ENCODE measurements around the gene ELMO1.

The ELMO1 gene

DNA sequence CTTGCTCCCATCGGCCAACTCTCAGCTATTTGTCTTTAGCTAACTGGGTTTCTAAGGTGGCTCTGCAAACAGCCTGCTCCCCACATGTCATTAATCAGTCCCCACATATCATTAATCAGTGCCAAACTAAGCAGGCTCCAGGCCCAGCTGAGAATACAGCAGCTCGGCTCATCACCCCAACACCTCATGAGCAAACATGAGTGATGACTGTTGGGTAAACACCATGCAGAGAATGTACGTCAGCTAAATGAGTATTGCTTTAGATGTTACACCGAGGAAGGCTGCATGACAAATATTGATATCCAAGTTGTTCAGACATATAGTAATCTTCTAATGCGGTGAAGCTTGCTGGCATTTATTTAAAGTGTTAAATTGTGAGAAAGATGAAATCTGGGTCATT, 536.9 kb downstream of the ELMO1 start:
- DNase-seq (ENCODE audit: low read depth, low spot score), result no peak
- no peak overlapping the region for H3K4me3 ChIP-seq (ENCODE audit: low read length)

GRCh38 chr7:36910859-36911258, 537.8 kb downstream of the ELMO1 start:
- no peak overlapping the region for H3K4me3 ChIP-seq (ENCODE audit: low read length)
- DNase-seq (ENCODE audit: low read depth, low spot score), result no peak

DNA sequence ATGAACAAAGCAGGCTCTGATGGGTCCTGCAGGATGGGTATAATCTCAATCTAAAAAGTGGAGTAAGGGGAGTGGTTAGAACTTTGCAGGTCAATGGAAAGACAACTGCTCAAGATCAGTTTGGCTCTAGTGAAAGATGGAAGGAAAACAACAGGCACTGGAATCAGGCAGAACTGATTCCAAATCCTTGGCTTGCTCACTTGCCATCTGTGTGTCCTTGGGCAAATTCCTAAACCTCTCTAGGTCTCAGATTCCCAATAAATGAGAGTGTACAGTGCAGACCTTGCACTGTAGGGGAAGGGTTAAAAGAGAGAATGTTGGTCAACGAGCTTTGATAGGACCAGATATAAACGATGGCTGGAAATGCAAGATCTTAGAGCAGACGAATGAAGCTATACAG, 538.3 kb downstream of the ELMO1 start:
- no peak overlapping the region for H3K4me3 ChIP-seq (ENCODE audit: low read length)

DNA sequence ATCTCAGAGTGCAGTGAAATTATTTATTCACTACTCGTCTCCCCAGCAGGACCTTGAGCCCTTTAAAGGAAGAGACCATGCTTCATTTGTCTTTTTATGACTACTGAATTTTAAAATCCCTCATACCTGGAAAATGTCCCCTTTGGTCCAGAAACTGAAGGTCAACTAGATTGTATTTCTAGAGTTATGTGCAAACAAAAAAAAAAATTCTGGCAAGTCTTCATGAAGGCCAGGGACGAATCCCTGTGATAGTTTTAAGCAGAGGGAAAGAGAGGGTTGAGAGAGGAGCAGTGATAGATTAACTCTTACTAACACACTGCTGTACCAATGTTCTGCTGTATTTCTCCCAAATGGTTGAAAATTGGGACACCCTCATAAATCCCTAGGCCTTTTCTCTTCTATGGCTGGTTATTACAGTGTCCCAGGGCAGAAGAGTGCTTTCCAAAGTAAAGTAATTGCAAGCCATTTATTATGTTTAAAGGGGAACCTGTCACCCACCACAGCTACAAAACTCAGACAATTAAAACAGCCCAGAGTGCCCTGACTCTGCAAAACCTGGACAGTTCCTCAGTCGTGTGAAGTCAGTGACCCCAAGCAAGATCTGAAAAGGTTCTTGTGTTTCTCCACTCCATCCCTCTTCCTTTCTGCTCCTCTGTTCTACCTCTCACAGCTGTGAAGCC, 541.6 kb downstream of the ELMO1 start:
- no peak overlapping the region for H3K4me3 ChIP-seq (ENCODE audit: low read length)

More for the DNA sequence above, 538.3 kb downstream of the ELMO1 start:
- no peak for DNase-seq (ENCODE audit: low read depth, low spot score)

DNA sequence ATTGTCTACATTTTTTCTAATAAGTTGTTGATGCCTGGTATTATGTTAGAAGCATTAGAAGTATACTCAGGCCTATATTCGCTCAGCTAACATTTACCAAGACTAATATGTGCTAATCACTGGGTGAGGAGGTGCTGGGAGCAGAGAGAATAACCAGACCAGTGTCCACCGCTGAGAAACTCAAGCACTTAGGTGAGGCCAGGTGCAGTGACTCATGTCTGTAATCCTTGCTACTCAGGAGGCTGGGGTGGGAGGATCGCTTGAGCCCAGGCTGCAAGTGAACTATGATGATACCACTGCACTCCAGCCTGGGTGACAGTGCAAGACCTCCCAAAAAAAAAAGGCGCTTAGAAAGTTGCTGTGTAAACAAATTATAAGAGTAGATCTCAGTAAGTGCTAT, 542.2 kb downstream of the ELMO1 start:
- no peak overlapping the region for H3K4me3 ChIP-seq (ENCODE audit: low read length)
- no peak for DNase-seq (ENCODE audit: low read depth, low spot score)

More for the DNA sequence above, 541.6 kb downstream of the ELMO1 start:
- no peak for DNase-seq (ENCODE audit: low read depth, low spot score)

DNA sequence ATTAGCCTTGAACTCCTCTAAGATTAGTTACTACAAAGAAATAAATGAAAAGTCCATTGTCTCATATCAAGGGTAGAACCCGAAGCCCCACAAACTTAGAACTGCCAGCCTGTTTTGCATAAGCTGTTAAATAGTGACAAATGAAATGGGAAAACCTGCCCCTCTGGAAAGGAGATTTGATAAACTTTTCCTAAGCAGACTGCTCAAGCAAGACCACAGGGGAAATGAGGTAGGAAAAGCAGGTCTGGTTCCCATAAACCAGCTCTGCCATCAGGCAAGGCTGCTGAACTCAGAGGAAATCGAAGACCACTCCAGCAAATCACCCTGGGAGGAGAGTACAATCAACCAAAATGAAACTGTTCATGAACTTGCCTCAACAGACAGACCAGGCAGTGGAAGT, 542.8 kb downstream of the ELMO1 start:
- H3K4me3 ChIP-seq (ENCODE audit: low read length), result no peak overlapping the region
- DNase-seq (ENCODE audit: low read depth, low spot score), result no peak

GRCh38 chr7:36904802-36905201, 543.9 kb downstream of the ELMO1 start:
- no peak overlapping the region for H3K4me3 ChIP-seq (ENCODE audit: low read length)
- DNase-seq (ENCODE audit: low read depth, low spot score), result no peak

- DNase-seq (ENCODE audit: low read depth, low spot score), result no peak
- no peak overlapping the region for H3K4me3 ChIP-seq (ENCODE audit: low read length)
Observed at GRCh38 chr7:36904101-36904500, 544.6 kb downstream of the ELMO1 start.

DNA sequence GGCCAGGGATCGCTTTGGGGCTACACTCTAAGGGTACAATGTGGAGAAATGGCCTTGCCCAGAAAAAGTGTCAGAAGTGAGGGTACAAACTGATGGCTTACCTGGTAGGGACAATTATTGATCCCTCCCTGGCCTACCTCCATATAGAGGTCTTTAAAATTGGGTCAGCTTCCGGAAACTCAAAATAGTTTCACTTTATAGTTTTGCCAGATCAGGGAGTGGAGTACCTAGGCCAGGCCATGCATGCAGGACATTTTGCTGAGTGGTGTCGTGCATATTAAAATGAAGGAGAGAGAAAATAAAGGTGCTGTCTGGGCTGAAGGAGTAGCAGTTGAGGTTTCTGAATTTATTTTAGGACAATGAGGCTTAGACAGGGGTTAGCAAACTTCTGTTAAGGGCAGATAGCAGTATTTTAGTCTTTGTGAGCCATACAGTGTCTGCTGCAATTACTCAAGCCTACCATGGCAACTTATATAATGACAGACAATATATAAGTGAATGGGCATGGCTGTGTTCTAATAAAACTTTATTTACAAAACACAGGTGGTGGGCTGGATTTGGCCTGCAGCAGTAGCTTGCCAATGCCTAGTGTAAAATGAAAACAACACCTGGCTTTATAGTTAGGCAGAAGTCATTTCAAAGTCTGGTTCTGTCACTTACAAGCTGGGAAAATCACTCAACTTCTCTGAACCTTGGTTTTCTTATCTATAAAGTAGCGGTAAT, 547.5 kb downstream of the ELMO1 start:
- H3K4me3 ChIP-seq (ENCODE audit: low read length), result no peak overlapping the region
- DNase-seq (ENCODE audit: low read depth, low spot score), result no peak

GRCh38 chr7:36898186-36898585, 550.5 kb downstream of the ELMO1 start:
- no peak for DNase-seq (ENCODE audit: low read depth, low spot score)
- H3K4me3 ChIP-seq (ENCODE audit: low read length), result no peak overlapping the region

- DNase-seq (ENCODE audit: low read depth, low spot score), result no peak
- H3K4me3 ChIP-seq (ENCODE audit: low read length), result no peak overlapping the region
Observed at GRCh38 chr7:36896956-36897590, 551.6 kb downstream of the ELMO1 start.

- H3K4me3 ChIP-seq (ENCODE audit: low read length), result no peak overlapping the region
- no peak for DNase-seq (ENCODE audit: low read depth, low spot score)
Observed at GRCh38 chr7:36896418-36896817, 552.2 kb downstream of the ELMO1 start.

DNA sequence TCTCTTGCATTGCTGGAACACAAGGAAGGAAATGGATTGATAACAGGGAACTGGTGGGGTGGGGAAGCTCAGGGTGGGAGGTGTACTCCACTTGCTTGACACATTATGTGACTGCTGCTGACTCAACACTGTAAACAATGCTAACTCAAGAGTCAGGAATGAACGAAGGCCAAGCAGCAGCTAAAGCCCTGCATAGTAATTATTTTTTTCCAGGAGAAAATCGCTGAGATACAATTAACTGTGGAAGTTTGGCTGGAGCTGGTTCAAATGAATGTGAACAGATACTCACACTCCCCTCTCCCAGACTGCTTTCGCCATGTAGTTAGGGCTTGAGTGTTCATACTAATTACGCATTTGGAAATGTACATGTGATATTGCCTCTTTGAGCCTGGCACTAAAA, 553.5 kb downstream of the ELMO1 start:
- no peak overlapping the region for H3K4me3 ChIP-seq (ENCODE audit: low read length)
- no peak for DNase-seq (ENCODE audit: low read depth, low spot score)

DNA sequence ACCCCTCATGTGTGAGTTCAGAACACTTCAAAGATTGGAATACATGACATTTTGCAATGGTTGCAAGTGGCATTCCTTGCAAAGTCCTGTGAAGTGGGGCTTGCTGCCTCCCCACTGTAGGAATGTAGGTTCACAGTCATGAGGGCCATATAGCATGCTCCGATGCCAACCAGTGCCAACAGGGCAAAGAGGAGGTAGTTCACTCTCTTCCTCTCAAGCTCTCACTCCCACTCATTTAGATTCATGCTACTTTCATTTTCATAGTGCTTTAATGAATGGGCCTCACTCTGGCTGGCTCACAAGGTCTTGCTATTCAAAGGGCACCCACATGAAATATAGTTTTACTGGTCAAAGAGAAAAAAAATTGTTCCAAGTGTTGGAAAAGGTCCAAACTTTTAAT, 554.5 kb downstream of the ELMO1 start:
- no peak overlapping the region for H3K4me3 ChIP-seq (ENCODE audit: low read length)
- no peak for DNase-seq (ENCODE audit: low read depth, low spot score)

DNA sequence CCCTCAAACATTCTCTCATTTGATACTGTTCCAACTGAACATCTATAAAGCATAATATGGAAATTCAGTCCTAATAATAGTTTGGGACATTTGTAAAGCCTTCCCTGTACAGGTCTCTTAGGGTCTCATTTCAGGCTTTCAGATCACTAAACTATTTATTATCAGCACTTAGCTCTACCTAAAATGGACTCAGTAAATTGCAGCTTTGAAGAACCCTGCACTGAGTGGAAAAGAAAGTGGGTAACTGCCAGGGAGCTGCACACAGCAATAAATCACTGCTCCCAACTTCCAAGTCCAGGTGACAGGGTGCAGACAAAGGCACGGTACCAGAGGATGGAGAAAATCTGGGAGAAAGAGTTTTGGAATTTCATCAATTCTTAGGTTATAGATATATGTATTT, 559.5 kb downstream of the ELMO1 start:
- no peak for DNase-seq (ENCODE audit: low read depth, low spot score)
- no peak overlapping the region for H3K4me3 ChIP-seq (ENCODE audit: low read length)

DNA sequence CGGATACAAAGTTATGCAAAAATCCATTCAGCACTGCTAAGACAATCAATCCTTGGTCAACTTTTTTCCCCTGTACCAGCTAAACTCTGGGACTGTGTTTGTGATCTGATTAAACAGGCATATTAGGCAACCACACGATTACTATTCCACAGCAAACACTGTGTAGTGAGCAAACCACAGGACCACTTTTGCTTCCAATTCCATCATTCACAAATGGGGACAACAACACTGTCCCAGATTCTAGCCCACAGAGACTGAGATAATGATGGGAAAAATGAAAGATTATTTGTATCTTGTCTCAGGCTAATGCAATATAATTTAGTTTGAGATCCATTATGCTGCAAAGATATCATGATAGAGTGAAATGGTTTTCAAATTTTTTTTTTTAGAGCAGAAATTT, 560.7 kb downstream of the ELMO1 start:
- DNase-seq (ENCODE audit: low read depth, low spot score), result no peak
- no peak overlapping the region for H3K4me3 ChIP-seq (ENCODE audit: low read length)

DNA sequence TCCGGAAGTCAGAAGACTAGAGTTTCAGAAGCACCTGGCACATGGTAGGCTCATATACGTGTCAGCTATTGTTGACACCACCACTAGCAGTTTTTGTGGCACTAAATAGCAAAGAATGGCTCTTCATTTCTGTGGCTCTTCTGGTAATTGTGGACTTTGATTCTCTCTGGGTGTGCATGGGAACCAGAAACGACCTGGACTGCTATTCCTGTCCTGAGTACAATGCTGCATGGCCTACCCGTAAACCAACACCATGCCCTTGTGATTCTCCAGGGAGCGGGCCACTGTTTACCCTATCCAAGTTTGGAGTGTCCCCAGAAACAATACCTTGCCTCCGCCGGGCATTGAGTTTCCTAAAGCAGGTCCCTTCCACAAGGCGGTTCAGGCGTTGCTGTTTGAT, 561.4 kb downstream of the ELMO1 start:
- H3K4me3 ChIP-seq (ENCODE audit: low read length), result no peak overlapping the region
- no peak for DNase-seq (ENCODE audit: low read depth, low spot score)

- H3K4me3 ChIP-seq (ENCODE audit: low read length), result no peak overlapping the region
- no peak for DNase-seq (ENCODE audit: low read depth, low spot score)
Observed at GRCh38 chr7:36884910-36885309, 563.8 kb downstream of the ELMO1 start.

GRCh38 chr7:36884351-36884750, 564.3 kb downstream of the ELMO1 start:
- no peak overlapping the region for H3K4me3 ChIP-seq (ENCODE audit: low read length)
- DNase-seq (ENCODE audit: low read depth, low spot score), result no peak

- DNase-seq (ENCODE audit: low read depth, low spot score), result no peak
Observed at GRCh38 chr7:36881233-36881874, 567.3 kb downstream of the ELMO1 start.

More at GRCh38 chr7:36881233-36881874, 567.3 kb downstream of the ELMO1 start:
- H3K4me3 ChIP-seq (ENCODE audit: low read length), result no peak overlapping the region

Data from Jurkat, Clone E6-1 (cell line).